Thyroid gland (tissue), 4 donors: ENCODE measurements around the gene GPATCH2. TPM values are rescaled to one million over a fixed set of nuclear protein-coding genes. Genes with fewer than 3 reads are reported as not detected.

Experiments
- DNase-seq, 2 donors: peaks; one replicate each; pipeline ENCODE4 v3.0.0-alpha.2; 2019
- H3K27ac ChIP-seq, 3 donors: fragments of 200-600 bp; sonication (generic); 1 replicate in 2 of 3; 2 replicates in 1 of 3; pipeline ENCODE4 v1.5.1; 2016 to 2019; ENCODE audit warnings: mild to moderate bottlenecking in 1 of 3, moderate library complexity in 1 of 3
- H3K27me3 ChIP-seq: fragments of 200-600 bp; sonication (generic); one replicate; pipeline ENCODE4 v1.5.1; 2019
- H3K36me3 ChIP-seq, 2 donors: fragments of 200-600 bp; sonication (generic); one replicate each; pipeline ENCODE4 v1.5.1; 2016 to 2019
- H3K4me1 ChIP-seq, 2 donors: fragments of 200-600 bp; sonication (generic); one replicate each; pipeline ENCODE4 v1.5.1; 2017 to 2019
- H3K4me3 ChIP-seq, 3 donors: fragments of 200-600 bp; sonication (generic); replicated peaks in 1 of 3; 1 replicate in 2 of 3; 2 replicates in 1 of 3; pipeline ENCODE4 v1.5.1; 2016; ENCODE audit warnings: mild to moderate bottlenecking in 1 of 3
- H3K9me3 ChIP-seq: fragments of 200-600 bp; sonication (generic); one replicate; pipeline ENCODE4 v1.5.1; 2017
- POLR2A ChIP-seq, 2 donors: fragments of 450-650 bp; IDR thresholded peaks; one replicate each; pipeline ENCODE4 v1.6.1; 2017; ENCODE audit warnings: antibody characterized with exemption in 2 of 2, mild to moderate bottlenecking in 2 of 2, moderate library complexity in 1 of 2
- WGBS, 2 donors: methylation state at CpG; one replicate each; pipeline ENCODE4 v1.1.5; 2017; 5-methylcytosine and 5-hydroxymethylcytosine counted together
- intact Hi-C: fragments of 100-400 bp; cut with DNase I; formaldehyde crosslinking; loops from one replicate; pipeline ENCODE4 v1.15.1; 2023
- total RNA-seq, 4 donors: library from RNA; depleted of rRNA; stranded (reverse); fragments of >200 nt; gene quantifications; one replicate each; pipeline ENCODE4 v1.2.3, GENCODE V29; 2016
- TF ChIP-seq, protein P1 (sequence below), 6 experiments: fragments of 200-600 bp in 3 of 6; fragments of 450-650 bp in 3 of 6; sonication (generic) in 3 of 6; IDR thresholded peaks; one replicate each; pipeline ENCODE4 v1.5.1; 2016 to 2019; ENCODE audit warnings: antibody characterized with exemption in 6 of 6, mild to moderate bottlenecking in 2 of 6, inconsistent platforms in 1 of 6, moderate library complexity in 1 of 6

GPATCH2 gene
- total RNA-seq, 4 donors from 2014 or later: 21.4 to 47.9 (median 34.0) TPM

DNA sequence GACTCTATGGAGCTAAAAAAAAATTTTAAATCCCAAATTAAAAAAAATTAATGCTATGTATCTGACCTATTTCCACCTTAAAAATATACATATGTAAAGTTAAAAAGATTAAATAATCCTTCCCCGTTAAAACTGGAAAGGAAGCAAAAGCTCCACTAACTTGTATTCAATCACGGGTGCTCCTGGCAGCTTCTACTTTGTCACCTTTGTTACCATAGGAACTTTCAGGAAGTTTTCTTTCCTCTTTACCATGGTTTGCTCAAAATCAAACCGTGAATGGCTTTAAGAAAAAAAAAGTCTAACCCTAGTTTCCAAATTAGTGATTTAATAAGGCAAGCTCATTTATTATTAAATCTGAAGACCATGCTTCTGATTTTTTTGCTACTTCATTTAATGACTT, 3.5 kb downstream of the GPATCH2 start:
- Histone ChIP-seq H3K36me3 (no peaks in the 10 kb centered on the region), H3K9me3 (no peaks in the 10 kb centered on the region), H3K4me1 (peaks cover 0 to 20% of the 10 kb centered on the region in 2 donors), H3K4me3 (no peak overlapping the region), H3K27me3 (no peaks in the 10 kb centered on the region), H3K27ac (no peak overlapping the region)
- TF ChIP-seq, protein P1, sequence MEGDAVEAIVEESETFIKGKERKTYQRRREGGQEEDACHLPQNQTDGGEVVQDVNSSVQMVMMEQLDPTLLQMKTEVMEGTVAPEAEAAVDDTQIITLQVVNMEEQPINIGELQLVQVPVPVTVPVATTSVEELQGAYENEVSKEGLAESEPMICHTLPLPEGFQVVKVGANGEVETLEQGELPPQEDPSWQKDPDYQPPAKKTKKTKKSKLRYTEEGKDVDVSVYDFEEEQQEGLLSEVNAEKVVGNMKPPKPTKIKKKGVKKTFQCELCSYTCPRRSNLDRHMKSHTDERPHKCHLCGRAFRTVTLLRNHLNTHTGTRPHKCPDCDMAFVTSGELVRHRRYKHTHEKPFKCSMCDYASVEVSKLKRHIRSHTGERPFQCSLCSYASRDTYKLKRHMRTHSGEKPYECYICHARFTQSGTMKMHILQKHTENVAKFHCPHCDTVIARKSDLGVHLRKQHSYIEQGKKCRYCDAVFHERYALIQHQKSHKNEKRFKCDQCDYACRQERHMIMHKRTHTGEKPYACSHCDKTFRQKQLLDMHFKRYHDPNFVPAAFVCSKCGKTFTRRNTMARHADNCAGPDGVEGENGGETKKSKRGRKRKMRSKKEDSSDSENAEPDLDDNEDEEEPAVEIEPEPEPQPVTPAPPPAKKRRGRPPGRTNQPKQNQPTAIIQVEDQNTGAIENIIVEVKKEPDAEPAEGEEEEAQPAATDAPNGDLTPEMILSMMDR (IDR thresholded peaks at IDR 0.05): no peak
- TF ChIP-seq POLR2A (IDR thresholded peaks at IDR 0.05): no peak
- peak in 1 of 2 donors; percentile 21 for DNase-seq
- intact Hi-C loops: no loop called here
- WGBS, 2 donors: 16 to 28% methylated on average over 3 of the region's 3 CpGs

DNA sequence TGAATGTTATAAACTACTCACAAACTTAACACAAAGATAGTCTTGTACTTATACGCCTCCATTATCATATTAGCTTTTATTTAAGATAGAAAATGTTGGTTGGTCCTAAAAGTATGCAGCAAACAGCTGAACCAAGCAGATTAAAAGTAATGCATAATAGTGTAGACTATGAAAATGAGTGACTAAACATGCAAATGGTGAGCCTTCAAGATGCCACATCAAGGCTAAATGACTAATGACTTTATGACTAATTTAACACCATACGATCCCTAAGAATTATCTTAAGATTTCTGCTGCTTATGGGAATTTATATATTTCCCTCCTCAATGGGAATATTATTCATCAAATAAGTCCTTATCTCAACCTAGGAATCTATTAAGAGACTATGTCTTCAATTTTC, 4.6 kb downstream of the GPATCH2 start:
- Histone ChIP-seq H3K27ac (no peak overlapping the region), H3K36me3 (no peaks in the 10 kb centered on the region), H3K9me3 (no peaks in the 10 kb centered on the region), H3K4me3 (no peak overlapping the region), H3K27me3 (no peaks in the 10 kb centered on the region), H3K4me1 (peaks cover 0 to 13% of the 10 kb centered on the region in 2 donors)
- 96% methylated on average over 2 of the region's 2 CpGs for WGBS, 2 donors
- DNase-seq: no peak
- intact Hi-C loops: no loop called here
- TF ChIP-seq POLR2A (IDR thresholded peaks at IDR 0.05): no peak
- TF ChIP-seq, protein P1 (IDR thresholded peaks at IDR 0.05): no peak

DNA sequence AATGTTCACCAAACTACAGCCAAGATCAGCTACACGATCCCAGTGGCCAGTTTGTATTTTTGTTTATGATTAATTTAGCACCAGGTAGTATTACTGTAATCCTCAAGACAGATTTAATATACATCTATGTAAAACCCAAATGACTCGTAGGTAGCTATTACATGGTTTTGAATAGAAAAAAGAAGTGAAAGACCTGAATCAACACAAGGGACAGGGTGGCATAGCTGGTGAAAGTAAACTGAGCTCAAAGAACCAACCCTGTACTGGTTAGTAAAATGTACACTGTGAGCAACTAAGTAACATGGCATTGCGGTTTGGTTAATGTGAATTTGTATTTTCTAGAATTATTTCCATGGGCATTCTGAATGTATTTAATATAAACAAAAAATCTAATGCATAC, 8.8 kb downstream of the GPATCH2 start:
- Histone ChIP-seq H3K4me1 (peaks cover 0 to under 1% of the 10 kb centered on the region in 2 donors), H3K27me3 (no peaks in the 10 kb centered on the region), H3K4me3 (no peak overlapping the region), H3K27ac (no peak overlapping the region), H3K9me3 (no peaks in the 10 kb centered on the region), H3K36me3 (no peaks in the 10 kb centered on the region)
- 95 to 97% methylated on average over 3 of the region's 3 CpGs for WGBS, 2 donors
- no peak for TF ChIP-seq POLR2A (IDR thresholded peaks at IDR 0.05)
- TF ChIP-seq, protein P1 (IDR thresholded peaks at IDR 0.05): no peak
- intact Hi-C loops: no loop called here
- no peak for DNase-seq

DNA sequence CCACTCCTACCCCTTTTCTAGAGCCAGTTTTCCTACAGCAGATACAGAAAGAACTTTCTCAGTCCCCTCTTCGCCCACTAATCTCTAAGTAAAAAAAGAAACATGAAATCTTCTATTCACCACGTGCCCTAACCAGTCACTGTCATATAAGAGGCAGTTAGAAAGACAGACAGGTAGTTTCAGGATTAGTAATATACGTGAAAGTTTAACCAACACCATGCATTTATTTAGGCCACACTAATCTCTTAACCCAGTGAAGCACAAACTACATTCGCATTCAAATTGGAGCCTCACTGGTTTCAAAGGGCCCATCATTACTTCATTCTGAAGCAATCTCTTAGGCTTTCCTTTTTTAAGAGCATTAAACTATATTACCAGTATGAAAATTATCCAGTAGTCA, 10.1 kb downstream of the GPATCH2 start:
- H3K27ac ChIP-seq: no peak overlapping the region
- intact Hi-C loops: no loop called here
- WGBS, 2 donors: 90 to 94% methylated on average over 4 of the region's 4 CpGs
- H3K9me3 ChIP-seq: no peaks in the 10 kb centered on the region
- H3K4me3 ChIP-seq: no peak overlapping the region
- no peaks in the 10 kb centered on the region for H3K4me1 ChIP-seq
- no peak for DNase-seq
- no peaks in the 10 kb centered on the region for H3K36me3 ChIP-seq
- TF ChIP-seq, protein P1 (IDR thresholded peaks at IDR 0.05): no peak
- H3K27me3 ChIP-seq: no peaks in the 10 kb centered on the region

GRCh38 chr1:217617126-217617525, 13.8 kb downstream of the GPATCH2 start:
- H3K4me1 ChIP-seq: no peaks in the 10 kb centered on the region
- intact Hi-C loops: no loop called here
- H3K36me3 ChIP-seq: no peaks in the 10 kb centered on the region
- WGBS, 2 donors: 90 to 96% methylated on average over 1 of the region's 1 CpG
- no peak for DNase-seq
- no peak for TF ChIP-seq POLR2A (IDR thresholded peaks at IDR 0.05)
- TF ChIP-seq, protein P1 (IDR thresholded peaks at IDR 0.05): no peak
- H3K4me3 ChIP-seq: no peak overlapping the region
- H3K9me3 ChIP-seq: no peaks in the 10 kb centered on the region
- H3K27me3 ChIP-seq: no peaks in the 10 kb centered on the region
- no peak overlapping the region for H3K27ac ChIP-seq
